HG02840 (cell line): ENCODE results near the gene RFX8.

Experiments used
- ATAC-seq: cut with Tn5 transposase; IDR thresholded peaks from one replicate; pipeline ENCODE4 v1.9.1; 2021; ENCODE audit warnings: mild to moderate bottlenecking, moderate library complexity, moderate number of reproducible peaks; ENCODE audit not compliant: unreplicated experiment, low FRiP score

RFX8 gene

GRCh38 chr2:101415220-101415619 is 59.7 kb downstream of the RFX8 start:
- ATAC-seq: no peak

- ATAC-seq: no peak
These were observed 62.7 kb downstream of the RFX8 start for GRCh38 chr2:101412092-101412694.

- no peak for ATAC-seq
These were observed 64.2 kb downstream of the RFX8 start for GRCh38 chr2:101410746-101411145.

DNA sequence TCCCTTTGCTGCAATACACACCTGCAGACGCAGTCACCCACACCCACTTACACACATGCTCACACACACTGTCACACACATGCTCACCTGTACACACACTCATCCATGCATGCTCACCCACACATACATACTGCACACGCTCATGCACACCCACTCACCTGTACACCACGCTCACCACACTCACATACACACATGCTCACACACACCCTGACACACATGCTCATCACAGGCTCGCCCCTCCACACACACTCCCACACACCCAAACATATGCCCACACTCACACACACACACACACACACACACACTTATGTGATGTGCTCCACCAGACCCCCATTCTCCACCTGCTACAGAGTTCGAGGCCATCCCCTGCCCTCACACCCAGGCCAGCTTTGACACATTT is 64.8 kb downstream of the RFX8 start:
- no peak for ATAC-seq

GRCh38 chr2:101409699-101410098 is 65.2 kb downstream of the RFX8 start:
- no peak for ATAC-seq

- no peak for ATAC-seq
These were observed 66.0 kb downstream of the RFX8 start for GRCh38 chr2:101408925-101409324.

DNA sequence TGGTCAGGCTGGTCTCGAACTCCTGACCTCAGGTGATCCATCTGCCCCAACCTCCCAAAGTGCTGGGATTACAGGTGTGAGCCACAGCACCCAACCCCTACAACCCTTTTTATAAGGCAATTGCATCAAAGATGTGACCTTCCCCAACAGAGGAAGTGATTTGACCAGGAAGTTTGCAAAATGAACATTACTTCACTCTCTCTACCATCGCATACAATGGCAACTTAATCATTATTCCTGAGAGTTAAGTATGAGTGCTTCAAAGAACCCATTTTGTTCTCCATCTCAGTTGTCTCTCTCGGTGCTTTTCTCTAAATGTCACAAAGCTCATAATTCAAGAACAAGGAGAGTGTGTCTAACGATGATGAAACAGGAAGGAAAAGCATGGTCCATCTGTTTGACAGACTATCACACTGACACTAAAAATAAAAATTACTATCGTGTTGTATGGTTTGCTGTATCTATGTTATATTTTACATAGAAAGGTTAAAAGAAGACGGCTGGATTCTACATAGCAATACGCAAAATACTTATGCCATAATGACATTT is 69.5 kb downstream of the RFX8 start:
- ATAC-seq: no peak

DNA sequence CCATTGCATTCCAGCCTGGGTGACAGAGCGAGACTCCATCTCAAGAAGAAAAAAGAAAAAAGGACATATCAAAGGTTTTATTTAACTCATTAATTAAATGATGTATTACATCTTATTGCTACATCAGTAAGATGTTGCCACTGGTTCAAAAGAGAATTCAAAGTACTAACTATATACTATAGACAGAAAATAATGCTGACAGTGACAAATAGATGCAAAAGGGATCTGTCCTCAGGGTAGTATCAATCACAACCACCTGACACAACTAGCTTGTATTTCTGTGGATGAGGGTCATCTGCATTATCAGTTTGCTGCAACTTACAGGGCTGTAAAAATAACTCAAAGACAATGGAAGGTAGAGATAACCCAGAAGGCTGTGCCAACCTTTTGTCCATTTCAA is 71.2 kb downstream of the RFX8 start:
- no peak for ATAC-seq

DNA sequence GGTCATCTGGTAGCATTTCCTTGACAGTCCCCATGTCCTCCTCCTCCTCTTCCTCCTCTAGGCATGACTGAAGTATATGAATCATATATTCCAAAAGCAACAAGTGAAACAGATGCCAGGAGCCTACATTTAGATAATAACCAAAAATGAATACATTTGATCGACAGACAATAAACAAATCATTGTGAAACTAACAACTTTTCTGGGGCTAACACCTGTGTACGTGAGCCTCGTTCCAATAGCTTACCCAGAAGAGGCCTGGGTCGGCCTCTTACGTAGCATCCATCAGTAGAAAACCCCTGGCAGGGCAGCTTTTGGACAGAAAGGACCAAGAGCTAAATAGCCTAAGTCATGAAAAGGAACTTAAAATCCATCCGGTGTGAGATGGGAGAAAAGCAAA is 72.3 kb downstream of the RFX8 start:
- no peak for ATAC-seq

DNA sequence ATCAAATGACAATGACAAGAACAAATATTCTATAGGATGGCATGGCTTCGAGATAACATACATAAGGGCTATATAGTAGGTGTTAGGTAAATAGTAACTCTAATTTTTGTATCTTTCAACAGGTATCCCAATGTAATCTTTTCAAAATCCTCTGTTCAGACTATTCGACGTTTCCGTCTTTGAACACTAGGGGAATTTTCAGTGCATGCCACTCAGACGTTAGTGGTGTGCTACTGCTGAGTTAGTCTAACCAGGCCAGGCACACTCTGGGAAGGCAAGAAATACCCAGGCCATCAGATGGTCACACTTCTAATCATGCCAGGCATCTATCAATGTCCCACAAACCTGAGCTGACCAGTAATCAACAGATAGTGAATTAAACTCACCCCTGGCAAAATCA is 73.0 kb downstream of the RFX8 start:
- ATAC-seq: no peak

GRCh38 chr2:101401326-101401665 is 73.6 kb downstream of the RFX8 start:
- ATAC-seq: no peak

- no peak for ATAC-seq
These were observed 74.2 kb downstream of the RFX8 start for GRCh38 chr2:101400506-101401325.

GRCh38 chr2:101400048-101400447 is 74.9 kb downstream of the RFX8 start:
- ATAC-seq: no peak

DNA sequence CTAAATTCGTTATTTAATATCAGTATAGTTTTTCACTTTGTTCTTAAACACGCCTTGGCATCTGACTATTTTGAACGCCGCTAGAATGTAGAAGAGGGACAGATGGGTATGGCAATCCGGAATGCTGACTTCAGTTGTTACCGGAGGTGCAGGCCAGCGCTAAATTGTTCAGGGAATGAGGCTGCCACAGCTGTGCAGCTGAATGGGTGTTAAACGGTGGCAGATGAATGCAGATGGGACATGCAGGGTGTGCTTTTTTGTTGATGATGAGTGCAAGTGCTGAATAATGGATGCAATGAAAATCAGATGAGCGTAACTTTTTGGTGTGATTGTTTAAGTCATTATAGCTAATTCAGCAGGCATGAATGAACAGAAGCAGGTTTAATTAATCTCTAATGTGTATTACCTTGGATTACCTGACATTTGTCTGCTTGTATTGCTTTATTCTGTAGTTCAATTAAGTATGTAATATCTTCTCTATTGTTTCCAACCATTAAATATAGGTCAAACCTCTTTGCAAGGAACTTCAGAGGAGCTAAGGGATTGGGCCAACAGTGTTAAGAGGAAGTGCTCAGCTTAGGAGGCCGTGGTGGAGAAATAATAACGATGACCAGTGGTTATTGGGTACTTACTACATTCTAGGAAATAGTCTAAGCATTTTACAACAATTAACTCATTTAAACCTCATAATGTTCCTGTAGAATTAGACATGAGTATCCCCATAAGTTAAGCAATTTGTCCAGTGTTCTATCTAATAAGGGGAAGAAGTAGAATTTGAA is 75.7 kb downstream of the RFX8 start:
- no peak for ATAC-seq

DNA sequence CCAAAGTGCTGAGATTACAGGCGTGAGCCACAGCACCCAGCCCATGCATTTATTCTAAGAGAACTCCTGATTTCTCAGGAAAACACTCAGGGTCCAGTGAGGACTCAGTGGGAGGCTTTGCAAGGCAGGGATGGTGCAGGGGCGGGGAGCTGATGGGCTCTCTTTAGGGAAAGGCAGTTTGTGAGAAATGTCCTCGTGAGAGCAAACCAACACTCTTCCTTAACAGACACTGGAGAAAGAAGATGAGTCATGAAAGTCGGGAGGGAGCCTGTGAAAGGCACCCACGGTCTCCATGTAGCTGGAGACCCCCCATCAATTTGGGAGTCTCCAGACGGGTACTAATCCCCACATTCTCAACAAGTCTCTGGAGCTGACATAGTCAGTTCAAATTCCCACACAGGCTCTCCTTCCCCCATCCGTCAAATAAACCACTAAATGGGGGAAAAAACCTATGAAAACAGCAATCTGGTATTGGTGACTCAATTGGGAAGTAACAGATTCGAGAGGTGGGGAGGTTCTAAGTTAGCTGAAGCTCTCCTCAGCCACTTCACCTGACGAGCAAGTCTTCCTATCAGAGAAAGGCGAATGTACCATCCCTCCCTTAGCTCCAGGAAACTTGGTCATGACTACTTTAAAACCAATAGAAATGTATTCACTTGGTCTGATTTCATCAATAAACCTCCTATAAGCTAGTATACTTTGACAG is 76.6 kb downstream of the RFX8 start:
- no peak for ATAC-seq

DNA sequence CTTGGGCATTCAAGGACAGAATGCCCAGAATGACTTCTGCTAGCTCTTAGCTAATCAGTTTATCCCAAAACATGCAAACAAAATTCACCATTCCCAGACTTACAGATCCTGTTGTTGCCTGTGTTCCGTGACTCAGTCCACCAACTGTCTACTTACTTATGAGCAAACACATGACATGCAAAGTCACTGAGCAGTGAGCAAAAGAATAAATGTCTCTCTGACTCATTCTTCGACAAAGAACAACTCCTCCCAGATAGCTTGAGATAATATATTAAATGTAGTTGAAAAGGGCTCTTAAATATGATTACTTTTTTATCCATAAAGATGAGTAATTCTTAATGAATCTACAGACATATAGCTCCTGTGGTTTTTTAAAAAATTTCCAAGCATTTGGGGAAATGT is 78.6 kb downstream of the RFX8 start:
- ATAC-seq: no peak

GRCh38 chr2:101395545-101396315 is 79.2 kb downstream of the RFX8 start:
- ATAC-seq: no peak

DNA sequence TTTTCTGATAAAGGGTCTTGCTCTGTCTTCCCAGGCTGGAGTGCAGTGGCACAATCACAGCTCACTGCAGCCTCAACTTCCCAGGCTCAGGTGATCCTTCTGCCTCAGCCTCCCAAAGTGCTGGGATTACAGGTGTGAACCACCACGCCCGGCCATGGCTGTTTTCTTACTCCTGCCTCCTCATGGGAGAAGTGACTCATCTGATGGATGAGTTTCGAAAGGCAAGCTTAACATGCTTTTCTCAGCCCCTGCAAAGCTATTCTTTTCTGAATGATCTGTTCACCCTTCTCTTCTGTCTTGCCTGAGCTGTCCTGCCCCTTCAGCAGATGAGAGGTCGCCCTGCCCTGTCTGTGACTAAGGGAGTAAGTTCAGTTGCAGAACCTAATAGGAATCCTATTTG is 86.7 kb downstream of the RFX8 start:
- no peak for ATAC-seq

DNA sequence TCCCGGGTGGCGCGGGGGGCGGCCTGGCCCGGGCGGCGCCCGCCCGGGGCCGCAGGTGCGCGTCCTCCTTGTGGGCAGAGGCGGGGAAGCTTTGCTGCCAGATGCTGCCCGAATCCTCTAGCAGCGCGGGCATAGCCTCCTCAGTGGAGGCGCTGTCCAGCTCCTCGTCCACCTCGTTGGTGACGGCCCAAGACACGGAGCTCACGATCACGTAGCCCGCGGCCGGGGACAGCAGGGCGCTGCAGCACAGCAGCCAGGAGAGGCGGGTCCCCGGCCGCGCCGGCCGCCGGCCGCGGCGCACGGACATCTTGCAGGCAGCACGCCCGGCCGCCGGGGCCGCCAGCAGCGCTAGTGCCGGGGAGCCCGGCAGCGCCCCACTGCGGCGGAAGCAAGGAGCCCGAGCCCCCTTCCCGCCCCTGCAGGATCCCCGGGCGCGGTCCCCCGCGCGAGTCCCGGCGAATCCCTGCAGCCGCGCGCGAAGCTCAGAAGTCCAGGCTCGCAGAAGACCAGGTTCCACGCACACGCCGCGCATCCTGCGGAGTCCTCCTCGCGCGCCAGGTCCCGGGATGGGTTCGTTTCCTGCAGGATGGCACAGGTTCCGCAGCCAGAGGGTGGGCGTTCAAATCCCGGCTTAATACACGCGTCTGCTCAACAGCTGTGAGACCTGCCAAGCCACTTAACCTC is 87.6 kb downstream of the RFX8 start, which contains the start of gene CREG2:
CREG2 (minus strand) TSS at position 353 of the 684 bp plus-strand sequence; CDS start at position 307, 46 bp downstream.
- no peak for ATAC-seq
